T follicular helper cell (primary cell): ENCODE results near the gene CELF2.
"Not testable (repeated sequence)": the region's sequence is repeated elsewhere in the genome, so short reads cannot be mapped to it uniquely, and the experiment has no call there.

Experiments
- DNase-seq: peaks from one replicate; pipeline ENCODE4 v3.0.0-alpha.2; 2020; ENCODE audit warnings: low read depth

CELF2 gene

GRCh38 chr10:11328264-11329061 lies 310.8 kb downstream of the CELF2 start:
- no peak for DNase-seq

- no peak for DNase-seq
Measured at GRCh38 chr10:11329062-11329673, 311.5 kb downstream of the CELF2 start.

- no peak for DNase-seq
Measured at GRCh38 chr10:11330383-11331045, 312.8 kb downstream of the CELF2 start.

GRCh38 chr10:11331046-11331577 lies 313.4 kb downstream of the CELF2 start:
- DNase-seq, result no peak

GRCh38 chr10:11331726-11332125 lies 314.1 kb downstream of the CELF2 start:
- DNase-seq, result no peak

GRCh38 chr10:11332846-11333245 lies 315.2 kb downstream of the CELF2 start:
- DNase-seq, result no peak

- DNase-seq, result no peak
Measured at GRCh38 chr10:11334436-11334835, 316.8 kb downstream of the CELF2 start.

GRCh38 chr10:11335167-11335652 lies 317.5 kb downstream of the CELF2 start:
- DNase-seq, result no peak

GRCh38 chr10:11335881-11336430 lies 318.3 kb downstream of the CELF2 start:
- no peak for DNase-seq

- DNase-seq, result no peak
Measured at GRCh38 chr10:11336722-11337162, 319.1 kb downstream of the CELF2 start.

GRCh38 chr10:11337516-11337915 lies 319.8 kb downstream of the CELF2 start:
- no peak for DNase-seq

GRCh38 chr10:11338160-11338844 lies 320.6 kb downstream of the CELF2 start:
- DNase-seq, result no peak

- DNase-seq, result no peak
Measured at GRCh38 chr10:11339013-11339412, 321.3 kb downstream of the CELF2 start.

- DNase-seq, result no peak
Measured at GRCh38 chr10:11339660-11340059, 322.0 kb downstream of the CELF2 start.

GRCh38 chr10:11341283-11341960 lies 323.8 kb downstream of the CELF2 start:
- DNase-seq, result no peak

- DNase-seq, result no peak
Measured at GRCh38 chr10:11344081-11344480, 326.4 kb downstream of the CELF2 start.

GRCh38 chr10:11344550-11344949 lies 326.9 kb downstream of the CELF2 start:
- DNase-seq, result no peak

- DNase-seq, result no peak
Measured at GRCh38 chr10:11345224-11346054, 327.8 kb downstream of the CELF2 start.

- not testable (repeated sequence) for DNase-seq
Measured at GRCh38 chr10:11347580-11347979, 329.9 kb downstream of the CELF2 start.

GRCh38 chr10:11351801-11352200 lies 334.1 kb downstream of the CELF2 start:
- no peak for DNase-seq
